Activated CD4-positive, alpha-beta T cell treated with anti-CD3 and anti-CD28 coated beads for 36 hours (primary cell): ENCODE measurements around the gene UGT1A3. TPM values are rescaled to one million over a fixed set of nuclear protein-coding genes. Genes with fewer than 3 reads are reported as not detected.

Experiments used
- ATAC-seq: fragments of 200-7000 bp; cut with Tn5 transposase; one replicate; pipeline ENCODE4 v1.10.0; 2021; ENCODE audit warnings: mild to moderate bottlenecking, moderate library complexity
- CTCF ChIA-PET: fragments of 350-600 bp; sonication (Branson Sonifier 250); formaldehyde crosslinking; loops from one replicate; lab custom pipeline; 2021; ENCODE audit warnings: antibody characterized with exemption; lab: Charles Lee
- POLR2A ChIA-PET: fragments of 350-600 bp; sonication (Branson Sonifier 250); formaldehyde crosslinking; loops from one replicate; lab custom pipeline; 2021; ENCODE audit warnings: antibody characterized with exemption, inconsistent platforms; lab: Charles Lee
- DNase-seq: peaks from one replicate; pipeline ENCODE4 v3.0.0-alpha.2; 2020
- H3K27ac Mint-ChIP-seq: one replicate; pipeline ENCODE4 v1.8.0; 2021; ENCODE audit warnings: mixed read lengths
- H3K27me3 Mint-ChIP-seq: one replicate; pipeline ENCODE4 v1.8.0; 2021; ENCODE audit warnings: mixed read lengths
- H3K36me3 Mint-ChIP-seq: one replicate; pipeline ENCODE4 v1.8.0; 2021; ENCODE audit warnings: low read depth, mixed read lengths
- H3K4me1 Mint-ChIP-seq: one replicate; pipeline ENCODE4 v1.8.0; 2021; ENCODE audit warnings: mixed read lengths
- H3K4me3 Mint-ChIP-seq: one replicate; pipeline ENCODE4 v1.8.0; 2021; ENCODE audit warnings: mild to moderate bottlenecking, moderate library complexity, mixed read lengths
- H3K9me3 Mint-ChIP-seq: one replicate; pipeline ENCODE4 v1.8.0; 2021; ENCODE audit warnings: low read depth, mixed read lengths
- intact Hi-C, 2 experiments: fragments of 100-400 bp; cut with DNase I in 1 of 2; cut with micrococcal nuclease in 1 of 2; formaldehyde crosslinking; loops; one replicate each; pipeline versions ENCODE4 v1.14.2 to v1.15.1; 2022 to 2024; cut with DNase I, micrococcal nuclease
- total RNA-seq, 2 experiments: library from RNA; stranded (reverse); gene quantifications; one replicate each; pipeline ENCODE4 v1.2.3, GENCODE V29; 2021

UGT1A3 gene
- total RNA-seq, 2 experiments from 2014 or later = not detected

GRCh38 chr2:233791151-233791882 lies 62.5 kb downstream of the UGT1A3 start:
- ChIA-PET POLR2A (no interaction called here), CTCF (no interaction called here)
- Mint-ChIP-seq H3K4me1 (no peaks in the 10 kb centered on the region), H3K36me3 (no peaks in the 10 kb centered on the region), H3K4me3 (no peak overlapping the region), H3K27me3 (peaks cover 2% of the 10 kb centered on the region), H3K9me3 (peaks cover 2% of the 10 kb centered on the region), H3K27ac (no peak overlapping the region)
- no peak for ATAC-seq
- intact Hi-C loops = no loop called here
- DNase-seq = no peak

- Mint-ChIP-seq H3K27ac (no peak overlapping the region), H3K27me3 (no peaks in the 10 kb centered on the region), H3K4me3 (no peak overlapping the region), H3K9me3 (no peaks in the 10 kb centered on the region), H3K36me3 (no peaks in the 10 kb centered on the region), H3K4me1 (no peaks in the 10 kb centered on the region)
- ChIA-PET POLR2A (no interaction called here), CTCF (no interaction called here)
- ATAC-seq = no peak
- no peak for DNase-seq
- intact Hi-C loops = no loop called here
Measured at GRCh38 chr2:233791883-233792329, 63.1 kb downstream of the UGT1A3 start.

GRCh38 chr2:233792720-233793119 lies 63.9 kb downstream of the UGT1A3 start:
- no peak overlapping the region for H3K27ac Mint-ChIP-seq
- no peak for ATAC-seq
- CTCF ChIA-PET = no interaction called here
- intact Hi-C loops = no loop called here
- no peaks in the 10 kb centered on the region for H3K27me3 Mint-ChIP-seq
- no peak overlapping the region for H3K4me3 Mint-ChIP-seq
- no peaks in the 10 kb centered on the region for H3K4me1 Mint-ChIP-seq
- POLR2A ChIA-PET = no interaction called here
- no peak for DNase-seq
- H3K36me3 Mint-ChIP-seq = no peaks in the 10 kb centered on the region
- no peaks in the 10 kb centered on the region for H3K9me3 Mint-ChIP-seq

- Mint-ChIP-seq H3K27ac (no peak overlapping the region), H3K4me1 (no peaks in the 10 kb centered on the region), H3K9me3 (no peaks in the 10 kb centered on the region), H3K4me3 (no peak overlapping the region), H3K27me3 (no peaks in the 10 kb centered on the region), H3K36me3 (no peaks in the 10 kb centered on the region)
- intact Hi-C loops = no loop called here
- ATAC-seq = no peak
- ChIA-PET POLR2A (no interaction called here), CTCF (no interaction called here)
- no peak for DNase-seq
Measured at GRCh38 chr2:233793465-233794127, 64.8 kb downstream of the UGT1A3 start.

- H3K4me3 Mint-ChIP-seq = no peak overlapping the region
- H3K36me3 Mint-ChIP-seq = no peaks in the 10 kb centered on the region
- ATAC-seq (no peak), DNase-seq (no peak)
- intact Hi-C loops = no loop called here
- ChIA-PET POLR2A (no interaction called here), CTCF (no interaction called here)
- H3K27me3 Mint-ChIP-seq = no peaks in the 10 kb centered on the region
- no peaks in the 10 kb centered on the region for H3K4me1 Mint-ChIP-seq
- H3K27ac Mint-ChIP-seq = no peak overlapping the region
- no peaks in the 10 kb centered on the region for H3K9me3 Mint-ChIP-seq
Measured at GRCh38 chr2:233794128-233794658, 65.4 kb downstream of the UGT1A3 start.

GRCh38 chr2:233795735-233796171 lies 66.9 kb downstream of the UGT1A3 start:
- no peaks in the 10 kb centered on the region for H3K4me1 Mint-ChIP-seq
- ChIA-PET POLR2A (no interaction called here), CTCF (no interaction called here)
- ATAC-seq (no peak), DNase-seq (no peak)
- no peaks in the 10 kb centered on the region for H3K36me3 Mint-ChIP-seq
- no peak overlapping the region for H3K27ac Mint-ChIP-seq
- peaks cover 4% of the 10 kb centered on the region for H3K27me3 Mint-ChIP-seq
- no peak overlapping the region for H3K4me3 Mint-ChIP-seq
- intact Hi-C loops = no loop called here
- H3K9me3 Mint-ChIP-seq = no peaks in the 10 kb centered on the region

- no peak for DNase-seq
- H3K4me1 Mint-ChIP-seq = peaks cover 2% of the 10 kb centered on the region
- POLR2A ChIA-PET = no interaction called here
- CTCF ChIA-PET = no interaction called here
- no peaks in the 10 kb centered on the region for H3K9me3 Mint-ChIP-seq
- H3K4me3 Mint-ChIP-seq = no peak overlapping the region
- no peak overlapping the region for H3K27ac Mint-ChIP-seq
- intact Hi-C loops = no loop called here
- ATAC-seq = no peak
- no peaks in the 10 kb centered on the region for H3K36me3 Mint-ChIP-seq
- H3K27me3 Mint-ChIP-seq = peaks cover 4% of the 10 kb centered on the region
Measured at GRCh38 chr2:233796254-233796653, 67.4 kb downstream of the UGT1A3 start.

- ATAC-seq (no peak), DNase-seq (no peak)
- Mint-ChIP-seq H3K27me3 (peaks cover 4% of the 10 kb centered on the region), H3K4me1 (peaks cover 2% of the 10 kb centered on the region), H3K4me3 (no peak overlapping the region), H3K9me3 (no peaks in the 10 kb centered on the region), H3K36me3 (no peaks in the 10 kb centered on the region), H3K27ac (no peak overlapping the region)
- intact Hi-C loops = no loop called here
- ChIA-PET CTCF (no interaction called here), POLR2A (no interaction called here)
Measured at GRCh38 chr2:233798335-233799086, 69.7 kb downstream of the UGT1A3 start.

GRCh38 chr2:233799087-233799665 lies 70.3 kb downstream of the UGT1A3 start:
- H3K27ac Mint-ChIP-seq = no peak overlapping the region
- ATAC-seq (no peak), DNase-seq (no peak)
- no peak overlapping the region for H3K4me3 Mint-ChIP-seq
- ChIA-PET POLR2A (no interaction called here), CTCF (interaction anchor here (0.8 kb wide), 1 partner anchor 88 kb away, joined by 3 read pairs; no protein-coding TSS in a partner anchor)
- no peaks in the 10 kb centered on the region for H3K9me3 Mint-ChIP-seq
- intact Hi-C loops = no loop called here
- no peaks in the 10 kb centered on the region for H3K36me3 Mint-ChIP-seq
- peaks cover 5% of the 10 kb centered on the region for H3K27me3 Mint-ChIP-seq
- peaks cover 2% of the 10 kb centered on the region for H3K4me1 Mint-ChIP-seq

GRCh38 chr2:233799716-233800115 lies 70.9 kb downstream of the UGT1A3 start:
- DNase-seq (no peak), ATAC-seq (no peak)
- Mint-ChIP-seq H3K27me3 (peaks cover 9% of the 10 kb centered on the region), H3K9me3 (no peaks in the 10 kb centered on the region), H3K4me3 (no peak overlapping the region), H3K4me1 (peaks cover 2% of the 10 kb centered on the region), H3K27ac (no peak overlapping the region), H3K36me3 (no peaks in the 10 kb centered on the region)
- ChIA-PET CTCF (interaction anchor here (0.8 kb wide), 1 partner anchor 88 kb away, joined by 3 read pairs; no protein-coding TSS in a partner anchor), POLR2A (no interaction called here)
- intact Hi-C loops = no loop called here

- Mint-ChIP-seq H3K9me3 (no peaks in the 10 kb centered on the region), H3K4me3 (no peak overlapping the region), H3K4me1 (peaks cover 2% of the 10 kb centered on the region), H3K27ac (no peak overlapping the region), H3K27me3 (peaks cover 9% of the 10 kb centered on the region), H3K36me3 (no peaks in the 10 kb centered on the region)
- intact Hi-C loops = no loop called here
- CTCF ChIA-PET = interaction anchor here (0.8 kb wide), 1 partner anchor 89 kb away, joined by 3 read pairs; no protein-coding TSS in a partner anchor
- POLR2A ChIA-PET = no interaction called here
- ATAC-seq (no peak), DNase-seq (no peak)
Measured at GRCh38 chr2:233800208-233800607, 71.4 kb downstream of the UGT1A3 start.
